NB4 (cell line): ENCODE data around the gene POU2AF1.
A peak's percentile ranks its signal among the peaks of the same experiment; 100 is the strongest.

Experiments
- DNase-seq: peaks from one replicate; pipeline ENCODE4 v3.0.0; 2010; ENCODE audit warnings: low read depth
- H3K4me3 ChIP-seq: one replicate; pipeline ENCODE4 v1.5.1; 2011; ENCODE audit warnings: mild to moderate bottlenecking, low read depth, low read length, moderate library complexity
- CTCF ChIP-seq: IDR thresholded peaks from one replicate; pipeline ENCODE4 v1.5.1; 2012; ENCODE audit warnings: low read depth, low read length
- MYC ChIP-seq: IDR thresholded peaks from 2 replicates; pipeline ENCODE4 v1.6.1; 2011; ENCODE audit warnings: low read depth, low read length
- POLR2A ChIP-seq: IDR thresholded peaks from 2 replicates; pipeline ENCODE4 v1.6.1; 2011; ENCODE audit warnings: mild to moderate bottlenecking; ENCODE audit not compliant: insufficient read length; ENCODE audit errors: extremely low read depth
- TF ChIP-seq, protein P1 (sequence below): IDR thresholded peaks from 2 replicates; pipeline ENCODE4 v1.6.1; 2011; ENCODE audit warnings: low read depth, low read length

POU2AF1 gene

DNA sequence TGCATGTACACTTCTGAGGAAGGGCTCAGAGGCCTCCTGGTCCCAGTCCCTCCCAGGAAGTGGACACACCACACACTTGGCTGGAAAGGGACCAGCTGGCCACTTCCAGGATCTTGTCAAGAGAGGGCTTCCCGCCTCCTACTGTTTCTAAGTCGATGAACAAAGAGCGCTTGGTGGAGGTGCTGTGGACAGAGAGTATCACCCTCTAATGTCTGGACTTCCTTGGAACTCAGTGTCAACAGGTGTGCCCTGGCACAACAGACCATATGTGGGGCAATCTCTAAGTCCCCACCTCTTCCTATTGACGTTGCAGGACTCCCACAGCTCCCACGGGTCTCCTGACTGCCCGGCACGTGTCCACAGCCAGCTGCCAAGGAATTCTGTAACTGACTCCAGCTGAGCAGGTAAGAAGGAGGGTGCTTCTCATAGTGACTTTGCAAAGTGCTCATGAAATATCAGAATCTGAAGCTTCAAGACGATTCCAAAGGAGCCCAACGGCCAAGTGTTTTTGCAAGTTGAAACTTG lies 16.1 kb downstream of the POU2AF1 start:
- TF ChIP-seq CTCF (no peak), POLR2A (no peak), MYC (no peak)
- TF ChIP-seq, protein P1, sequence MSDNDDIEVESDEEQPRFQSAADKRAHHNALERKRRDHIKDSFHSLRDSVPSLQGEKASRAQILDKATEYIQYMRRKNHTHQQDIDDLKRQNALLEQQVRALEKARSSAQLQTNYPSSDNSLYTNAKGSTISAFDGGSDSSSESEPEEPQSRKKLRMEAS: no peak
- no peak for DNase-seq
- no peak overlapping the region for H3K4me3 ChIP-seq

GRCh38 chr11:111361874-111362273 lies 17.2 kb downstream of the POU2AF1 start:
- DNase-seq: no peak
- no peak overlapping the region for H3K4me3 ChIP-seq

DNA sequence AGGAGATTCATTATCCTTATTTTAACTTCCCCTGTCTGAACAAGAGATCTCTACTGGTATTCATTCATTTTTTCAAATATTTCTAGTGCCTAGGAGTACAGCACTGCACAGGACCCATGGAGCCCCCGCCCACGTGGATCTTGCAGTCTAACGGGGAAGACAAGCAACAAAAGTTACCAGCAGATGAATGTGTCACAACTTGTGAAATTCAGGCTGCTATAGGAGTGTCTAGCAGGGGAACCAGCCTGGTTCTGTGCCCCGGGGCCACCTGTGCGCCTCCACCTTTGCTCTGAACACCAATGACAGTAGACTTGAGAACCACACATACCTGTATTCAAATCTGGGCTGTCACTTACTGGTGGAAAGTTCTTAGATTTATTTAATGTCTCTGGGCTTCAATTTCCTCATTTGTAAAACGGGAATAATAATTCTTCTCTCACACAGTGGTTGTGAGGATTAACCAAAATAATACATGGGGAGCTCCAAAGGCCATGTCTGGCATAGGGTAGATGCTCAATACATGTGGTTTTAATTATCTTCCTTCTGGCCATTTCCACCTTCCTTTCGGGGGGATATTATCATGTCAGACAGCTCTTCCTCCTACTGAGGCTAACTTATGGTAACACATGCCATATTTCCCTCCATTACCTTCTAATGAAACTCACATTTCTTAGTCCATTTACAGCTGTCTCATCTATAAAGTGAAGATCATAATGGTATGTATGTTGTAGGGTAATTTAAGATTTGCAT lies 17.8 kb downstream of the POU2AF1 start:
- H3K4me3 ChIP-seq: no peak overlapping the region
- no peak for TF ChIP-seq CTCF
- TF ChIP-seq, protein P1: no peak
- no peak for DNase-seq

More at GRCh38 chr11:111361874-111362273, 17.2 kb downstream of the POU2AF1 start:
- TF ChIP-seq MYC (no peak), POLR2A (no peak), CTCF (no peak)
- TF ChIP-seq, protein P1: no peak

DNA sequence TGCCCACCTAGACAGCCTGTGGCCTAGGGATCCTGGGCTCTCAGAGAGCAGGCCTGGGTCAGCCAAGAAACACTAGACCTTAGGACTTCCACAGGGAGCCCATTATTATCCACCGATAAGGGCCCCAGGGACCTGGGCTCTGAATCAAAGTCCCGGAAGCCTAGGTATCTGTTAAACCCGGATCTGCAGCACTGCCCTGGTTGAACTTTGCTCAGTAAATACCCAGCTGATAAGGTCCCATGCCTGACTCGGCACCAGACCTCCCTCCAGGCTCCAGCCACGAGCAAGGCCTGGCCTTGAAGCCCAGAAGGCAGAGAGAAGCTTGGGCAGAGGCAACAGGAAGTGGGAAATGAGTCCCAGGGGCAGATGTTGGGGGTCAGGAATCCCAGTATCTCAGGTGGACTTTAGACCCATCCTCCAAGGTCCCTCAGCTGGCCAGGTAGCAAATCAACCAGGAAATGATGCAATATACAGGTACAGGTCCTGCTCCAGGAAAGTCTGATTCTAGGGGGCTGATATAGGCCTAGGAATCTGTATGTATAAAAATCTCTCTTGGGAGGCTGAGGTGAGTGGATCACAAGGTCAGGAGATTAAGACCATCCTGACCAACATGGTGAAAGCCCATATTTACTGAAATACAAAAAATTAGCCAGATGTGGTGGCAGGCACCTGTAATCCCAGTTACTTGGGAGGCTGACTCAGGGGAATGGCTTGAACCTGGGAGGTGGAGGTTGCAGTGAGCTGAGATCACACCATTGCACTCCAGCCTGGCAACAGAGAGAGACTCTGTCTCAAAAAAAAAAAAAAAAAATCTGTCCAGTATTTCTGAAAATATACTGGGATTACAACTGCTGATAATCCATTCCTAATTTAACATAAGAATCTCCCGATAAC lies 18.7 kb downstream of the POU2AF1 start:
- no peak overlapping the region for H3K4me3 ChIP-seq
- TF ChIP-seq POLR2A: no peak
- TF ChIP-seq MYC: no peak
- TF ChIP-seq, protein P1: no peak
- no peak for TF ChIP-seq CTCF
- DNase-seq: no peak

DNA sequence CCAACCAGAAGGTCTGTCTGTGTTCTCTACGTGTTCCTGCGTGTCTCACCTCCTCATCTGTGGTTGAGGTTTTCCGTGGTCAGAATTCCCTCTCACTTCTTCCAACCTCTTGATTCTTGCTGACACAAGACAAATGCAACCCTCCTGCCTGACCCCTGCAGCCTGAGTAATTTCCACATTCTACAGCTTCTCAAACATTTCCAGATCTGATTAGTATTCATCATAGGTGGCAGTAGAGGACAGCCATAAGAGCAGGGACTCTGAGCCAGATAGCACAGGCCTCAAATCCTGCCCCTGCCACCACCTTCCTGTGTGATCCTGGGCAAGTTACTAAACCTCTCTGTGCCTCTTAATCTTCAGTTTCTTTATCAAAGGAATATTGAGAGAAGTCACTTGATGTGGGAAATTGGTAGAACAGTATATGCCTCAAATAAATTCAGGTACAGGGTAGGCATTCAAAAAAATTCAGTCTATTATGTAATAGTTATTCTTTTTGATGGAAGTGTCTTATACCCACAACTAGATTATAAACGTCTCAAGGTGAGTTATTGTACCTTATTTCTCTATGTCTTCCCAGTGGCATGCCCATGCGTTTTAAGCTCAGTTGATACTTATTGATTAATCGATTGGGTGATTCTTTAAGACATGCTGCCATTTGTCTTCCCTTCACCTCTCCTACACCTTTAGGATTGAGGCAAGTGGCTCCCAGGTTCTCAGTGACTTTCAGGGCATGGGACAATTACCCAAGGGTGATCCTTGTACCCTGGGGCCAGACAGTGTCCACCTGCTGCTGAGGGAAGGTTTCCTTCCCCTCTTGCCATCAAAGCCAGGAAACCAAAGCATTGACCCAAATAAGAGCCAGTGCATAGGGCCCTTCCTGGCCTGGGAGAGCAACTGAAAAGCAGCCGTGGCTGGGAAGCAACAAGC lies 19.6 kb downstream of the POU2AF1 start:
- DNase-seq: peak; percentile 19
- H3K4me3 ChIP-seq: no peak overlapping the region
- no peak for TF ChIP-seq MYC
- no peak for TF ChIP-seq CTCF
- no peak for TF ChIP-seq POLR2A
- TF ChIP-seq, protein P1: no peak
